GM12873 (cell line): Measurements from ENCODE around the gene COL5A2.

Experiments
- CTCF ChIP-seq: IDR thresholded peaks from 2 replicates; pipeline ENCODE4 v1.5.1; 2012; ENCODE audit warnings: low read depth, mild to moderate bottlenecking, moderate library complexity, low read length, control low read depth; ENCODE audit not compliant: insufficient read depth; ENCODE audit errors: missing control alignments

The COL5A2 gene

GRCh38 chr2:189076572-189076971 is 103.0 kb downstream of the COL5A2 start:
- no peak for TF ChIP-seq CTCF

DNA sequence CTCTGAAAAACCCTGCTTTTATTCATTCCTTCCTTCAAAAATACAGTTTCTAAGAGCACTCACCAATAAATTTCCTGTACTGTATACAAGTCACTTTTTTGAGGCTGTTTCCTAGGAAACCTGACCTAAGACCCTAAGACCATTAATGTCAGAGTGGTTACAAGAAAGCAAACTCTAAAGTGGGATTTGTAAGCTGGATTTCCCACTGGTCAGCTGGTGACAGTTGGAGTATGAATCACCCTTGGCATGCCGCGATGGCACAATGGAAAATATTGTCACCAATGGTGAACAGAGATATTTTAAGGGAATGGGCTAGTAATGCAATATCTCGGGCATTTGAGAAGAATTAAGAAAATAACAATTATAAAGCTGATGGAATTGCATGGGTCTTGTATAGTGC is 103.4 kb downstream of the COL5A2 start:
- no peak for TF ChIP-seq CTCF

DNA sequence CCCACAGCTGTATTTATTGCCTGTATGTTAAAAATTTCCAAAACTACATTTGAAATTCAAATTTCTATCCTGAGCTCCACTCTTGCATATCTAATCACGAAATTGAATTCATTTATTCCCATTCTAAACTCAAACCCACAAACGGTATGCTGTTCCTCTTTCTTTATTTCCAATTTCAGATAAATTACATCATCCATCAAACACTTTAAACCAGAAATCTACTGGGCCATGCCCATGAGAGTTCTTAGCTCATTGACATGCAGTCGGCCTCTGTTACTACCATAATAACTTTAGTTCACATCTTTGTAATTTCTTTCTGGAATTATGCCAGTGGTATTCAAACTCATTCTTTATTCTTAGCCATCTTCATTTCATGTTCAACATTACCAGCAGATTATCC is 105.1 kb downstream of the COL5A2 start:
- no peak for TF ChIP-seq CTCF

GRCh38 chr2:189072036-189072435 is 107.5 kb downstream of the COL5A2 start:
- no peak for TF ChIP-seq CTCF

GRCh38 chr2:189069855-189070619 is 109.5 kb downstream of the COL5A2 start:
- TF ChIP-seq CTCF = no peak

- TF ChIP-seq CTCF = no peak
These were observed 113.5 kb downstream of the COL5A2 start for GRCh38 chr2:189066037-189066436.

GRCh38 chr2:189060096-189060642 is 119.4 kb downstream of the COL5A2 start:
- no peak for TF ChIP-seq CTCF
